IMR-90 (cell line): ENCODE measurements around the gene JADE3. TPM values are rescaled to one million over a fixed set of nuclear protein-coding genes. Genes with fewer than 3 reads are reported as not detected.

Experiments
- ATAC-seq: fragments of 200-7000 bp; cut with Tn5 transposase; 2 replicates; pipeline ENCODE4 v1.9.1; 2020; ENCODE audit warnings: low read depth, mild to moderate bottlenecking, moderate library complexity
- BruUV-seq: library from RNA; stranded (reverse); fragments of 400-500 nt; replicated peaks from 2 replicates; lab custom pipeline; 2021; lab: Mats Ljungman, UMichigan
- CTCF ChIA-PET: fragments of 300-600 bp; formaldehyde crosslinking; extraction: SDS; loops from one replicate; lab custom pipeline; 2021; ENCODE audit warnings: antibody characterized with exemption; lab: Yijun Ruan, JAX
- POLR2A ChIA-PET: fragments of 300-600 bp; sonication (Branson Sonifier 250); formaldehyde crosslinking; loops from one replicate; lab custom pipeline; 2022; ENCODE audit warnings: antibody characterized with exemption; ENCODE audit not compliant: unreplicated experiment; lab: Charles Lee
- DNase-seq: peaks from one replicate; pipeline ENCODE4 v3.0.0; 2013
- H2AFZ ChIP-seq: replicated peaks from 2 replicates; pipeline ENCODE3; 2013; ENCODE audit warnings: low read length, mild to moderate bottlenecking; ENCODE audit not compliant: poor library complexity
- H2AK5ac ChIP-seq: 2 replicates; pipeline ENCODE4 v1.6.1; 2013; ENCODE audit warnings: low read depth, low read length, inconsistent platforms
- H2AK9ac ChIP-seq: replicated peaks from 2 replicates; pipeline ENCODE3; 2013; ENCODE audit warnings: mild to moderate bottlenecking, low read depth, low read length, moderate library complexity; ENCODE audit not compliant: poor library complexity
- H2BK120ac ChIP-seq: 2 replicates; pipeline ENCODE4 v1.6.1; 2013; ENCODE audit warnings: low read depth, low read length, inconsistent platforms
- H2BK15ac ChIP-seq: 3 replicates; pipeline ENCODE4 v1.6.1; 2013; ENCODE audit warnings: low read depth, low read length, inconsistent platforms
- H2BK20ac ChIP-seq: 2 replicates; pipeline ENCODE4 v1.6.1; 2013; ENCODE audit warnings: low read depth, mild to moderate bottlenecking, inconsistent platforms, low read length, moderate library complexity
- H2BK5ac ChIP-seq: 2 replicates; pipeline ENCODE4 v1.6.1; 2013; ENCODE audit warnings: mild to moderate bottlenecking, low read depth, low read length, inconsistent platforms; ENCODE audit not compliant: poor library complexity, severe bottlenecking
- H3K14ac ChIP-seq: replicated peaks from 2 replicates; pipeline ENCODE4 v1.6.1; 2013; ENCODE audit warnings: low read depth, low read length, inconsistent platforms
- H3K18ac ChIP-seq: 2 replicates; pipeline ENCODE4 v1.6.1; 2013; ENCODE audit warnings: low read depth, low read length, control low read depth
- H3K23ac ChIP-seq: 2 replicates; pipeline ENCODE4 v1.6.1; 2013; ENCODE audit warnings: low read depth, low read length, inconsistent platforms
- H3K27ac ChIP-seq: 2 replicates; pipeline ENCODE4 v1.5.1; 2013; ENCODE audit warnings: mild to moderate bottlenecking, control low read depth, low read length; ENCODE audit not compliant: insufficient read depth
- H3K27me3 ChIP-seq: 2 replicates; pipeline ENCODE4 v1.6.1; 2013; ENCODE audit warnings: low read length; ENCODE audit not compliant: control insufficient read depth, insufficient read depth
- H3K36me3 ChIP-seq: 2 replicates; pipeline ENCODE4 v1.6.1; 2013; ENCODE audit warnings: low read length, mixed read lengths; ENCODE audit not compliant: control insufficient read depth, insufficient read depth
- H3K4ac ChIP-seq: 2 replicates; pipeline ENCODE4 v1.6.1; 2013; ENCODE audit warnings: low read depth, low read length, inconsistent platforms
- H3K4me1 ChIP-seq: 2 replicates; pipeline ENCODE4 v1.6.1; 2013; ENCODE audit warnings: low read length, mixed read lengths; ENCODE audit not compliant: control insufficient read depth, insufficient read depth
- H3K4me2 ChIP-seq: 2 replicates; pipeline ENCODE4 v1.6.1; 2013; ENCODE audit warnings: low read depth, mild to moderate bottlenecking, control low read depth, low read length, moderate library complexity
- H3K4me3 ChIP-seq: 2 replicates; pipeline ENCODE4 v1.5.1; 2013; ENCODE audit warnings: low read depth, mild to moderate bottlenecking, control low read depth, low read length, moderate library complexity; ENCODE audit not compliant: insufficient read depth
- H3K56ac ChIP-seq: 2 replicates; pipeline ENCODE4 v1.6.1; 2013; ENCODE audit warnings: low read length, inconsistent platforms; ENCODE audit not compliant: insufficient read depth; ENCODE audit errors: extremely low read depth
- H3K79me1 ChIP-seq, 2 experiments: 2 replicates each; pipeline ENCODE4 v1.6.1; 2013; ENCODE audit warnings: low read length in 2 of 2, inconsistent platforms in 1 of 2, low read depth in 1 of 2
- H3K9ac ChIP-seq: 2 replicates; pipeline ENCODE4 v1.6.1; 2013; ENCODE audit warnings: low read depth, low read length, control low read depth
- H3K9me1 ChIP-seq: 2 replicates; pipeline ENCODE4 v1.6.1; 2013; ENCODE audit warnings: low read length, inconsistent platforms; ENCODE audit not compliant: insufficient read depth
- H3K9me3 ChIP-seq: 2 replicates; pipeline ENCODE4 v1.6.1; 2013; ENCODE audit warnings: low read length; ENCODE audit not compliant: control insufficient read depth, insufficient read depth
- H4K20me1 ChIP-seq: 2 replicates; pipeline ENCODE4 v1.6.1; 2013; ENCODE audit warnings: low read length, inconsistent platforms; ENCODE audit not compliant: insufficient read depth
- H4K5ac ChIP-seq: 2 replicates; pipeline ENCODE4 v1.6.1; 2013; ENCODE audit warnings: mild to moderate bottlenecking, low read depth, low read length, control low read depth
- H4K8ac ChIP-seq, 2 experiments: 2 replicates each; pipeline ENCODE4 v1.6.1; 2013; ENCODE audit warnings: low read depth in 2 of 2, low read length in 2 of 2, control low read depth in 1 of 2, inconsistent platforms in 1 of 2
- H4K91ac ChIP-seq: 2 replicates; pipeline ENCODE4 v1.6.1; 2013; ENCODE audit warnings: low read depth, low read length, inconsistent platforms; ENCODE audit not compliant: insufficient read depth
- BHLHE40 ChIP-seq: fragments of 150-350 bp; IDR thresholded peaks from 2 replicates; pipeline ENCODE4 v1.6.1; 2016; ENCODE audit warnings: mild to moderate bottlenecking, low read depth, low read length
- CEBPB ChIP-seq: IDR thresholded peaks from 2 replicates; pipeline ENCODE4 v1.6.1; 2012; ENCODE audit warnings: low read depth, low read length, improper control_type of control experiment
- CHD1 ChIP-seq: IDR thresholded peaks from 2 replicates; pipeline ENCODE4 v1.6.1; 2012; ENCODE audit warnings: low read depth, low read length, improper control_type of control experiment
- CTCF ChIP-seq: conservative IDR thresholded peaks from 2 replicates; pipeline ENCODE4 v1.5.1; 2012; ENCODE audit warnings: mild to moderate bottlenecking, low read depth, low read length, improper control_type of control experiment
- ELK1 ChIP-seq: fragments of 150-350 bp; IDR thresholded peaks from 2 replicates; pipeline ENCODE4 v1.6.1; 2016; ENCODE audit warnings: low read depth, mild to moderate bottlenecking, low read length, moderate library complexity, borderline replicate concordance
- FOS ChIP-seq: fragments of 150-350 bp; IDR thresholded peaks from 2 replicates; pipeline ENCODE4 v1.6.1; 2016; ENCODE audit warnings: low read depth, low read length
- MAFK ChIP-seq: IDR thresholded peaks from 2 replicates; pipeline ENCODE4 v1.6.1; 2012; ENCODE audit warnings: low read depth, low read length, improper control_type of control experiment
- MAZ ChIP-seq: IDR thresholded peaks from 2 replicates; pipeline ENCODE4 v1.6.1; 2012; ENCODE audit warnings: low read depth, mild to moderate bottlenecking, low read length, improper control_type of control experiment, moderate library complexity, borderline replicate concordance
- MXI1 ChIP-seq: IDR thresholded peaks from 2 replicates; pipeline ENCODE4 v1.6.1; 2012; ENCODE audit warnings: low read depth, mild to moderate bottlenecking, low read length, moderate library complexity, borderline replicate concordance
- NFE2L2 ChIP-seq: fragments of 150-350 bp; IDR thresholded peaks from 2 replicates; pipeline ENCODE4 v1.6.1; 2016; ENCODE audit warnings: low read depth, mild to moderate bottlenecking, low read length
- RAD21 ChIP-seq: IDR thresholded peaks from 2 replicates; pipeline ENCODE4 v1.6.1; 2012; ENCODE audit warnings: low read length, improper control_type of control experiment
- RCOR1 ChIP-seq: IDR thresholded peaks from 2 replicates; pipeline ENCODE4 v1.6.1; 2012; ENCODE audit warnings: mild to moderate bottlenecking, low read length, improper control_type of control experiment; ENCODE audit not compliant: insufficient replicate concordance
- RFX5 ChIP-seq: IDR thresholded peaks from 2 replicates; pipeline ENCODE4 v1.8.0; 2012; ENCODE audit warnings: low read depth, mild to moderate bottlenecking, low read length, moderate library complexity
- SMC3 ChIP-seq: fragments of 150-350 bp; IDR thresholded peaks from 2 replicates; pipeline ENCODE4 v1.6.1; 2016; ENCODE audit warnings: low read depth, mild to moderate bottlenecking, antibody characterized with exemption, low read length, moderate library complexity
- WGBS, 2 experiments: methylation state at CpG; one replicate each; pipeline versions ENCODE4 v1.1.5 to v1.1.7; 2013; ENCODE audit warnings: missing lambda C conversion rate in 2 of 2; ENCODE audit not compliant: insufficient read length in 1 of 2; ENCODE audit errors: extremely low coverage in 2 of 2; 5-methylcytosine and 5-hydroxymethylcytosine counted together
- dilution Hi-C: fragments of 300-500 bp; cut with HindIII; formaldehyde crosslinking; loops from one replicate; pipeline ENCODE4 v1.14.3; 2018; ENCODE audit warnings: low sequenced_read_pairs; ENCODE audit not compliant: unreplicated experiment
- in situ Hi-C: fragments of 300-500 bp; cut with MboI; formaldehyde crosslinking; loops from 3 replicates; pipeline ENCODE4 v1.14.3; 2019; ENCODE audit warnings: low sequenced_read_pairs, inconsistent platforms, mixed read lengths
- intact Hi-C: fragments of 100-400 bp; cut with micrococcal nuclease; formaldehyde crosslinking; loops from 2 replicates; pipeline ENCODE4 v1.10.0; 2022
- polyA plus RNA-seq, 3 experiments: library from polyadenylated mRNA; depleted of rRNA; stranded (reverse); fragments of >200 nt; gene quantifications; 2 replicates each; pipeline ENCODE4 v1.2.3, GENCODE V29; 2012; ENCODE audit warnings: low replicate concordance in 1 of 3
- total RNA-seq: library from RNA; depleted of rRNA; stranded (reverse); fragments of >200 nt; gene quantifications from 2 replicates; pipeline ENCODE4 v1.2.3, GENCODE V29; 2012

JADE3 gene
- total and polyA plus RNA-seq, 2 of the 4 experiments (the other 2 are of a cell fraction) = 2.1 to 4.7 TPM

GRCh38 chrX:47093860-47094259 is 181.6 kb downstream of the JADE3 start:
- intact Hi-C loops (loop anchor here (1.0 to 10.0 kb wide), 4 partner anchors 62 to 539 kb away; partner anchors contain the start of gene SLC9A7), dilution Hi-C loops (no loop called here), in situ Hi-C loops (no loop called here)
- H3K4me3 ChIP-seq = no peak overlapping the region
- no peak overlapping the region for H4K8ac ChIP-seq
- TF ChIP-seq RFX5 = no peak
- TF ChIP-seq MXI1 = no peak
- no peak for TF ChIP-seq CTCF
- TF ChIP-seq RCOR1 = no peak
- no peak for TF ChIP-seq MAFK
- TF ChIP-seq CEBPB = no peak
- TF ChIP-seq CHD1 = no peak
- no peak for TF ChIP-seq BHLHE40
- no peak for TF ChIP-seq NFE2L2
- no peak for TF ChIP-seq SMC3
- no peak for TF ChIP-seq FOS
- no peak for TF ChIP-seq RAD21
- TF ChIP-seq MAZ = no peak
- TF ChIP-seq ELK1 = no peak
- DNase-seq (no peak), ATAC-seq (no peak)
- no peak overlapping the region for H4K5ac ChIP-seq
- no peak overlapping the region for H3K23ac ChIP-seq
- no peaks in the 10 kb centered on the region for H3K36me3 ChIP-seq
- H3K9ac ChIP-seq = no peak overlapping the region
- H2BK5ac ChIP-seq = no peak overlapping the region
- H3K14ac ChIP-seq = no peak overlapping the region
- H4K20me1 ChIP-seq = no peaks in the 10 kb centered on the region
- WGBS, 2 experiments = 70% methylated on average over 2 of the region's 11 CpGs; no CpG with 5 or more reads in 1 of the 2 experiments
- no peaks in the 10 kb centered on the region for H3K4me1 ChIP-seq
- H3K79me1 ChIP-seq = no peaks in the 10 kb centered on the region
- no peaks in the 10 kb centered on the region for H3K9me1 ChIP-seq
- ChIA-PET POLR2A (no interaction called here), CTCF (interaction anchor here (0.6 to 1.5 kb wide), 8 partner anchors 8 to 290 kb away, joined by 3 to 6 read pairs (median 4); no protein-coding TSS in a partner anchor)
- no peak overlapping the region for H3K27ac ChIP-seq
- no peak overlapping the region for H3K18ac ChIP-seq
- H2AFZ ChIP-seq = no peak overlapping the region
- no peak overlapping the region for H2AK5ac ChIP-seq
- H3K4me2 ChIP-seq = no peak overlapping the region
- no peak overlapping the region for H2BK15ac ChIP-seq
- H3K27me3 ChIP-seq = peaks cover 11% of the 10 kb centered on the region
- no peak overlapping the region for H2BK20ac ChIP-seq
- no peak overlapping the region for H3K4ac ChIP-seq
- H4K91ac ChIP-seq = no peak overlapping the region
- H3K9me3 ChIP-seq = no peaks in the 10 kb centered on the region
- H3K56ac ChIP-seq = no peak overlapping the region
- H2AK9ac ChIP-seq = no peak overlapping the region
- H2BK120ac ChIP-seq = no peak overlapping the region
- no TSS peak for BruUV-seq
